HG02981 (cell line): ENCODE data around the gene CPT1A.

Experiments
- ATAC-seq: cut with Tn5 transposase; IDR thresholded peaks from one replicate; pipeline ENCODE4 v1.9.1; 2021; ENCODE audit warnings: mild to moderate bottlenecking, moderate library complexity; ENCODE audit not compliant: unreplicated experiment

The CPT1A gene

GRCh38 chr11:68762481-68762880, 79.2 kb downstream of the CPT1A start:
- ATAC-seq: no peak

GRCh38 chr11:68761801-68762200, 79.9 kb downstream of the CPT1A start:
- ATAC-seq: no peak

GRCh38 chr11:68759991-68760390, 81.7 kb downstream of the CPT1A start:
- no peak for ATAC-seq

- no peak for ATAC-seq
Measured at GRCh38 chr11:68757711-68758110, 84.0 kb downstream of the CPT1A start.

- no peak for ATAC-seq
Measured at GRCh38 chr11:68756171-68756766, 85.4 kb downstream of the CPT1A start.

- no peak for ATAC-seq
Measured at GRCh38 chr11:68753300-68753699, 88.4 kb downstream of the CPT1A start.

- ATAC-seq: peak; percentile 69
Measured at GRCh38 chr11:68751331-68751856, 90.3 kb downstream of the CPT1A start, which contains the start of gene TESMIN. TSS of gene TESMIN (minus strand) at chr11:68751520. CDS start at chr11:68750660, 860 bp downstream.

- ATAC-seq: no peak
Measured at GRCh38 chr11:68751004-68751325, 90.8 kb downstream of the CPT1A start.

GRCh38 chr11:68750195-68751003, 91.3 kb downstream of the CPT1A start:
- no peak for ATAC-seq

- ATAC-seq: no peak
Measured at GRCh38 chr11:68749229-68750123, 92.2 kb downstream of the CPT1A start.

GRCh38 chr11:68748061-68748460, 93.7 kb downstream of the CPT1A start:
- ATAC-seq: no peak

GRCh38 chr11:68743539-68743938, 98.2 kb downstream of the CPT1A start:
- no peak for ATAC-seq

GRCh38 chr11:68741463-68741862, 100.3 kb downstream of the CPT1A start:
- no peak for ATAC-seq

- ATAC-seq: no peak
Measured at GRCh38 chr11:68735646-68736045, 106.1 kb downstream of the CPT1A start.

GRCh38 chr11:68735125-68735524, 106.6 kb downstream of the CPT1A start:
- ATAC-seq: no peak

GRCh38 chr11:68734111-68734510, 107.6 kb downstream of the CPT1A start:
- no peak for ATAC-seq

GRCh38 chr11:68727783-68728182, 113.9 kb downstream of the CPT1A start:
- no peak for ATAC-seq

- ATAC-seq: no peak
Measured at GRCh38 chr11:68724293-68724692, 117.4 kb downstream of the CPT1A start.

GRCh38 chr11:68722143-68722542, 119.6 kb downstream of the CPT1A start:
- no peak for ATAC-seq

- no peak for ATAC-seq
Measured at GRCh38 chr11:68721075-68721474, 120.6 kb downstream of the CPT1A start.

- no peak for ATAC-seq
Measured at GRCh38 chr11:68715456-68716122, 126.1 kb downstream of the CPT1A start.
